Measurements from ENCODE around the gene ANKRD44.
"Not testable (repeated sequence)": the region's sequence is repeated elsewhere in the genome, so short reads cannot be mapped to it uniquely, and the experiment has no call there.

Gene ANKRD44

GRCh38 chr2:197293252-197294007 lies 17.1 kb downstream of the ANKRD44 start:
- no peak for DNase-seq (ENCODE audit: low read depth in 1 of 2, low spot score in 1 of 2)

GRCh38 chr2:197292619-197293018 lies 18.0 kb downstream of the ANKRD44 start:
- no peak for DNase-seq (ENCODE audit: low read depth in 1 of 2, low spot score in 1 of 2)

- DNase-seq (ENCODE audit: low read depth in 1 of 2, low spot score in 1 of 2): not testable (repeated sequence)
Observed at GRCh38 chr2:197287596-197287932, 23.0 kb downstream of the ANKRD44 start.

GRCh38 chr2:197286805-197287595 lies 23.6 kb downstream of the ANKRD44 start:
- DNase-seq (ENCODE audit: low read depth in 1 of 2, low spot score in 1 of 2): no peak

GRCh38 chr2:197285361-197285760 lies 25.2 kb downstream of the ANKRD44 start:
- no peak for DNase-seq (ENCODE audit: low read depth in 1 of 2, low spot score in 1 of 2)

- DNase-seq (ENCODE audit: low read depth in 1 of 2, low spot score in 1 of 2): no peak
Observed at GRCh38 chr2:197284956-197285355, 25.6 kb downstream of the ANKRD44 start.

- DNase-seq (ENCODE audit: low read depth in 1 of 2, low spot score in 1 of 2): no peak
Observed at GRCh38 chr2:197281421-197281820, 29.2 kb downstream of the ANKRD44 start.

GRCh38 chr2:197280015-197280702 lies 30.4 kb downstream of the ANKRD44 start:
- no peak for DNase-seq (ENCODE audit: low read depth in 1 of 2, low spot score in 1 of 2)

- DNase-seq (ENCODE audit: low read depth in 1 of 2, low spot score in 1 of 2): no peak
Observed at GRCh38 chr2:197278799-197279763, 31.5 kb downstream of the ANKRD44 start.

GRCh38 chr2:197277794-197278193 lies 32.8 kb downstream of the ANKRD44 start:
- DNase-seq (ENCODE audit: low read depth in 1 of 2, low spot score in 1 of 2): no peak

GRCh38 chr2:197276156-197276555 lies 34.4 kb downstream of the ANKRD44 start:
- no peak for DNase-seq (ENCODE audit: low read depth in 1 of 2, low spot score in 1 of 2)

- no peak for DNase-seq (ENCODE audit: low read depth in 1 of 2, low spot score in 1 of 2)
Observed at GRCh38 chr2:197274937-197275336, 35.6 kb downstream of the ANKRD44 start.

GRCh38 chr2:197274349-197274748 lies 36.2 kb downstream of the ANKRD44 start:
- DNase-seq (ENCODE audit: low read depth in 1 of 2, low spot score in 1 of 2): no peak

GRCh38 chr2:197273485-197273884 lies 37.1 kb downstream of the ANKRD44 start:
- no peak for DNase-seq (ENCODE audit: low read depth in 1 of 2, low spot score in 1 of 2)

- DNase-seq (ENCODE audit: low read depth in 1 of 2, low spot score in 1 of 2): no peak
Observed at GRCh38 chr2:197270601-197271000, 40.0 kb downstream of the ANKRD44 start.

GRCh38 chr2:197269815-197270214 lies 40.8 kb downstream of the ANKRD44 start:
- DNase-seq (ENCODE audit: low read depth in 1 of 2, low spot score in 1 of 2): no peak

GRCh38 chr2:197268786-197269584 lies 41.6 kb downstream of the ANKRD44 start:
- DNase-seq (ENCODE audit: low read depth in 1 of 2, low spot score in 1 of 2): no peak

GRCh38 chr2:197266477-197266876 lies 44.1 kb downstream of the ANKRD44 start:
- no peak for DNase-seq (ENCODE audit: low read depth in 1 of 2, low spot score in 1 of 2)

GRCh38 chr2:197265924-197266323 lies 44.7 kb downstream of the ANKRD44 start:
- no peak for DNase-seq (ENCODE audit: low read depth in 1 of 2, low spot score in 1 of 2)

GRCh38 chr2:197265036-197265435 lies 45.5 kb downstream of the ANKRD44 start:
- DNase-seq (ENCODE audit: low read depth in 1 of 2, low spot score in 1 of 2): no peak
